Keratinocyte (primary cell): Measurements from ENCODE around the gene DIRAS1.

Experiments
- CTCF ChIP-seq, 3 experiments: IDR thresholded peaks in 1 of 3; conservative IDR thresholded peaks in 1 of 3; optimal IDR thresholded peaks in 1 of 3; 2 replicates in 2 of 3; 3 replicates in 1 of 3; pipeline versions ENCODE3 to v1.5.1; 2011; ENCODE audit warnings: low read length in 3 of 3, mild to moderate bottlenecking in 3 of 3, moderate library complexity in 2 of 3, control low read depth in 1 of 3, inconsistent platforms in 1 of 3; ENCODE audit not compliant: insufficient read depth in 2 of 3; ENCODE audit errors: extremely low read depth in 1 of 3
- EZH2 ChIP-seq: IDR thresholded peaks from one replicate; pipeline ENCODE4 v1.6.1; 2012; ENCODE audit warnings: inconsistent platforms, mild to moderate bottlenecking, low read length, moderate library complexity

- TF ChIP-seq CTCF (optimal IDR thresholded peaks at IDR 0.05 in 1 of 3, IDR thresholded peaks at IDR 0.05 in 1 of 3, conservative IDR thresholded peaks at IDR 0.05 in 1 of 3; ENCODE audit: extremely low read depth in 1 of 3, insufficient read depth in 2 of 3, low read length in 3 of 3), result no peak
- TF ChIP-seq EZH2, result no peak
Observed at GRCh38 chr19:2756921-2757881, 36.0 kb upstream of the DIRAS1 start.
